Transverse colon (tissue), 3 donors: ENCODE data around the gene AGR3.

ENCODE experiments used
- CTCF ChIP-seq, 5 experiments: fragments of 200-600 bp in 3 of 5; fragments of 450-650 bp in 2 of 5; sonication (generic) in 3 of 5; IDR thresholded peaks; 1 replicate in 2 of 5; 2 replicates in 3 of 5; pipeline ENCODE4 v1.5.1; 2016 to 2017; ENCODE audit warnings: antibody characterized with exemption in 5 of 5, inconsistent platforms in 3 of 5, mild to moderate bottlenecking in 2 of 5, moderate library complexity in 1 of 5
- EP300 ChIP-seq: sonication (generic); formaldehyde crosslinking; IDR thresholded peaks from one replicate; pipeline ENCODE4 v1.6.1; 2017; ENCODE audit warnings: antibody characterized with exemption, low read depth
- POLR2A ChIP-seq: fragments of 450-650 bp; IDR thresholded peaks from one replicate; pipeline ENCODE4 v1.6.1; 2016; ENCODE audit warnings: antibody characterized with exemption, mild to moderate bottlenecking, moderate library complexity

GRCh38 chr7:16811551-16811950 is 70.2 kb downstream of the AGR3 start:
- no peak for TF ChIP-seq POLR2A
- no peak for TF ChIP-seq CTCF (IDR thresholded peaks at IDR 0.05)
- no peak for TF ChIP-seq EP300
